ENCODE results near the gene TMTC4.
"Not testable (repeated sequence)": the region's sequence is repeated elsewhere in the genome, so short reads cannot be mapped to it uniquely, and the experiment has no call there.

TMTC4 gene

GRCh38 chr13:100674572-100674871, at the start of gene TMTC4:
TMTC4 (minus strand) TSS chr13:100674795; CDS start chr13:100670362, 4,433 bp downstream.
- H3K4me1 ChIP-seq (ENCODE audit: control insufficient read depth, insufficient read depth, low read length): peaks cover 12% of the 10 kb centered on the region
- H3K4me3 ChIP-seq (ENCODE audit: low read length in 2 of 2): peak within 1 kb of the TSS; percentile 88 to 89
- H3K36me3 ChIP-seq (ENCODE audit: control insufficient read depth in 2 of 2, insufficient read depth in 2 of 2, low read length in 2 of 2): peaks cover 4 to 5% of the 10 kb centered on the region in 2 donors
- H3K9me3 ChIP-seq (ENCODE audit: control insufficient read depth in 2 of 2, low read length in 2 of 2): no peaks in the 10 kb centered on the region
- peak within 1 kb of the TSS; percentile 80 to 83 for H3K9ac ChIP-seq (ENCODE audit: low read length in 2 of 2)
- peaks cover 0 to 1% of the 10 kb centered on the region in 2 donors for H3K27me3 ChIP-seq (ENCODE audit: control insufficient read depth in 1 of 2, insufficient read depth in 2 of 2, low read length in 2 of 2)
- peak within 1 kb of the TSS; percentile 49 for H3K27ac ChIP-seq (ENCODE audit: low read length)

GRCh38 chr13:100722517-100722916, 47.9 kb upstream of the TMTC4 start:
- H3K9ac ChIP-seq (ENCODE audit: low read length in 2 of 2): no peak overlapping the region

GRCh38 chr13:100721885-100722512, 47.4 kb upstream of the TMTC4 start:
- Histone ChIP-seq H3K4me3 (ENCODE audit: low read length in 2 of 2) (no peak overlapping the region), H3K4me1 (ENCODE audit: control insufficient read depth, insufficient read depth, low read length) (peaks cover 4% of the 10 kb centered on the region), H3K36me3 (ENCODE audit: control insufficient read depth in 2 of 2, insufficient read depth in 2 of 2, low read length in 2 of 2) (no peaks in the 10 kb centered on the region), H3K27ac (ENCODE audit: low read length) (no peak overlapping the region), H3K9ac (ENCODE audit: low read length in 2 of 2) (no peak overlapping the region), H3K9me3 (ENCODE audit: control insufficient read depth in 2 of 2, low read length in 2 of 2) (no peaks in the 10 kb centered on the region), H3K27me3 (ENCODE audit: control insufficient read depth in 1 of 2, insufficient read depth in 2 of 2, low read length in 2 of 2) (no peaks in the 10 kb centered on the region)

More at GRCh38 chr13:100722517-100722916, 47.9 kb upstream of the TMTC4 start:
- Histone ChIP-seq H3K27me3 (ENCODE audit: control insufficient read depth in 1 of 2, insufficient read depth in 2 of 2, low read length in 2 of 2) (no peaks in the 10 kb centered on the region), H3K4me3 (ENCODE audit: low read length in 2 of 2) (no peak overlapping the region), H3K36me3 (ENCODE audit: control insufficient read depth in 2 of 2, insufficient read depth in 2 of 2, low read length in 2 of 2) (no peaks in the 10 kb centered on the region), H3K9me3 (ENCODE audit: control insufficient read depth in 2 of 2, low read length in 2 of 2) (peaks cover under 1 to 1% of the 10 kb centered on the region in 2 donors), H3K27ac (ENCODE audit: low read length) (no peak overlapping the region), H3K4me1 (ENCODE audit: control insufficient read depth, insufficient read depth, low read length) (peaks cover 4% of the 10 kb centered on the region)

- no peak overlapping the region for H3K27ac ChIP-seq (ENCODE audit: low read length)
- no peaks in the 10 kb centered on the region for H3K4me1 ChIP-seq (ENCODE audit: control insufficient read depth, insufficient read depth, low read length)
- no peak overlapping the region for H3K9ac ChIP-seq (ENCODE audit: low read length in 2 of 2)
- no peaks in the 10 kb centered on the region for H3K9me3 ChIP-seq (ENCODE audit: control insufficient read depth in 2 of 2, low read length in 2 of 2)
- no peak overlapping the region for H3K4me3 ChIP-seq (ENCODE audit: low read length in 2 of 2)
- H3K27me3 ChIP-seq (ENCODE audit: control insufficient read depth in 1 of 2, insufficient read depth in 2 of 2, low read length in 2 of 2): no peaks in the 10 kb centered on the region
- H3K36me3 ChIP-seq (ENCODE audit: control insufficient read depth in 2 of 2, insufficient read depth in 2 of 2, low read length in 2 of 2): no peaks in the 10 kb centered on the region
Measured at GRCh38 chr13:100715604-100716003, 41.0 kb upstream of the TMTC4 start.

GRCh38 chr13:100714478-100714877, 39.9 kb upstream of the TMTC4 start:
- no peak overlapping the region for H3K9ac ChIP-seq (ENCODE audit: low read length in 2 of 2)
- no peak overlapping the region for H3K4me3 ChIP-seq (ENCODE audit: low read length in 2 of 2)
- no peaks in the 10 kb centered on the region for H3K27me3 ChIP-seq (ENCODE audit: control insufficient read depth in 1 of 2, insufficient read depth in 2 of 2, low read length in 2 of 2)
- H3K4me1 ChIP-seq (ENCODE audit: control insufficient read depth, insufficient read depth, low read length): no peaks in the 10 kb centered on the region
- no peak overlapping the region for H3K27ac ChIP-seq (ENCODE audit: low read length)
- no peaks in the 10 kb centered on the region for H3K9me3 ChIP-seq (ENCODE audit: control insufficient read depth in 2 of 2, low read length in 2 of 2)
- H3K36me3 ChIP-seq (ENCODE audit: control insufficient read depth in 2 of 2, insufficient read depth in 2 of 2, low read length in 2 of 2): no peaks in the 10 kb centered on the region

- Histone ChIP-seq H3K4me1 (ENCODE audit: control insufficient read depth, insufficient read depth, low read length) (no peaks in the 10 kb centered on the region), H3K9ac (ENCODE audit: low read length in 2 of 2) (no peak overlapping the region), H3K27ac (ENCODE audit: low read length) (no peak overlapping the region), H3K9me3 (ENCODE audit: control insufficient read depth in 2 of 2, low read length in 2 of 2) (no peaks in the 10 kb centered on the region), H3K27me3 (ENCODE audit: control insufficient read depth in 1 of 2, insufficient read depth in 2 of 2, low read length in 2 of 2) (no peaks in the 10 kb centered on the region), H3K4me3 (ENCODE audit: low read length in 2 of 2) (no peak overlapping the region), H3K36me3 (ENCODE audit: control insufficient read depth in 2 of 2, insufficient read depth in 2 of 2, low read length in 2 of 2) (no peaks in the 10 kb centered on the region)
Measured at GRCh38 chr13:100710176-100710575, 35.6 kb upstream of the TMTC4 start.

- H3K36me3 ChIP-seq (ENCODE audit: control insufficient read depth in 2 of 2, insufficient read depth in 2 of 2, low read length in 2 of 2): no peaks in the 10 kb centered on the region
- no peak overlapping the region for H3K9ac ChIP-seq (ENCODE audit: low read length in 2 of 2)
- no peaks in the 10 kb centered on the region for H3K9me3 ChIP-seq (ENCODE audit: control insufficient read depth in 2 of 2, low read length in 2 of 2)
- no peak overlapping the region for H3K4me3 ChIP-seq (ENCODE audit: low read length in 2 of 2)
- H3K4me1 ChIP-seq (ENCODE audit: control insufficient read depth, insufficient read depth, low read length): no peaks in the 10 kb centered on the region
- no peak overlapping the region for H3K27ac ChIP-seq (ENCODE audit: low read length)
- no peaks in the 10 kb centered on the region for H3K27me3 ChIP-seq (ENCODE audit: control insufficient read depth in 1 of 2, insufficient read depth in 2 of 2, low read length in 2 of 2)
Measured at GRCh38 chr13:100707818-100708740, 33.5 kb upstream of the TMTC4 start.

GRCh38 chr13:100698331-100698730, 23.7 kb upstream of the TMTC4 start:
- H3K36me3 ChIP-seq (ENCODE audit: control insufficient read depth in 2 of 2, insufficient read depth in 2 of 2, low read length in 2 of 2); H3K4me3 ChIP-seq (ENCODE audit: low read length in 2 of 2); H3K27ac ChIP-seq (ENCODE audit: low read length); H3K9me3 ChIP-seq (ENCODE audit: control insufficient read depth in 2 of 2, low read length in 2 of 2); H3K4me1 ChIP-seq (ENCODE audit: control insufficient read depth, insufficient read depth, low read length); H3K9ac ChIP-seq (ENCODE audit: low read length in 2 of 2); H3K27me3 ChIP-seq (ENCODE audit: control insufficient read depth in 1 of 2, insufficient read depth in 2 of 2, low read length in 2 of 2): not testable (repeated sequence)

- H3K4me1 ChIP-seq (ENCODE audit: control insufficient read depth, insufficient read depth, low read length): no peaks in the 10 kb centered on the region
- no peaks in the 10 kb centered on the region for H3K9me3 ChIP-seq (ENCODE audit: control insufficient read depth in 2 of 2, low read length in 2 of 2)
- H3K9ac ChIP-seq (ENCODE audit: low read length in 2 of 2): no peak overlapping the region
- H3K27me3 ChIP-seq (ENCODE audit: control insufficient read depth in 1 of 2, insufficient read depth in 2 of 2, low read length in 2 of 2): peaks cover 0 to 2% of the 10 kb centered on the region in 2 donors
- no peak overlapping the region for H3K4me3 ChIP-seq (ENCODE audit: low read length in 2 of 2)
- no peaks in the 10 kb centered on the region for H3K36me3 ChIP-seq (ENCODE audit: control insufficient read depth in 2 of 2, insufficient read depth in 2 of 2, low read length in 2 of 2)
- H3K27ac ChIP-seq (ENCODE audit: low read length): no peak overlapping the region
Measured at GRCh38 chr13:100695509-100695773, 20.8 kb upstream of the TMTC4 start.

- no peak overlapping the region for H3K4me3 ChIP-seq (ENCODE audit: low read length in 2 of 2)
- H3K27me3 ChIP-seq (ENCODE audit: control insufficient read depth in 1 of 2, insufficient read depth in 2 of 2, low read length in 2 of 2): peaks cover 0 to 2% of the 10 kb centered on the region in 2 donors
- no peak overlapping the region for H3K27ac ChIP-seq (ENCODE audit: low read length)
- no peaks in the 10 kb centered on the region for H3K36me3 ChIP-seq (ENCODE audit: control insufficient read depth in 2 of 2, insufficient read depth in 2 of 2, low read length in 2 of 2)
- H3K9ac ChIP-seq (ENCODE audit: low read length in 2 of 2): no peak overlapping the region
- peaks cover 0 to 2% of the 10 kb centered on the region in 2 donors for H3K9me3 ChIP-seq (ENCODE audit: control insufficient read depth in 2 of 2, low read length in 2 of 2)
- no peaks in the 10 kb centered on the region for H3K4me1 ChIP-seq (ENCODE audit: control insufficient read depth, insufficient read depth, low read length)
Measured at GRCh38 chr13:100694722-100695508, 20.3 kb upstream of the TMTC4 start.

Data from stomach smooth muscle (tissue), 2 donors.